ENCODE results near the gene ERC2.

ERC2 gene

GRCh38 chr3:55569033-55569599, 899.2 kb downstream of the ERC2 start:
- DNase-seq (ENCODE audit: low spot score) (no peak), ATAC-seq (ENCODE audit: low read depth) (no peak)
- Histone ChIP-seq H3K9me3 (ENCODE audit: severe bottlenecking) (no peaks in the 10 kb centered on the region), H3K36me3 (ENCODE audit: low read depth) (no peaks in the 10 kb centered on the region), H3K4me3 (ENCODE audit: severe bottlenecking) (no peak overlapping the region), H3K27ac (ENCODE audit: poor library complexity, severe bottlenecking) (no peak overlapping the region), H3K4me1 (ENCODE audit: insufficient read depth, poor library complexity, severe bottlenecking) (no peaks in the 10 kb centered on the region), H3K27me3 (ENCODE audit: insufficient read depth, poor library complexity, severe bottlenecking) (no peaks in the 10 kb centered on the region)
- no peak for TF ChIP-seq CTCF (IDR thresholded peaks at IDR 0.05; ENCODE audit: poor library complexity, severe bottlenecking)

- DNase-seq (ENCODE audit: low spot score) = no peak
- TF ChIP-seq CTCF (IDR thresholded peaks at IDR 0.05; ENCODE audit: poor library complexity, severe bottlenecking) = no peak
- H3K27me3 ChIP-seq (ENCODE audit: insufficient read depth, poor library complexity, severe bottlenecking) = no peaks in the 10 kb centered on the region
- H3K27ac ChIP-seq (ENCODE audit: poor library complexity, severe bottlenecking) = no peak overlapping the region
- H3K4me3 ChIP-seq (ENCODE audit: severe bottlenecking) = no peak overlapping the region
- H3K36me3 ChIP-seq (ENCODE audit: low read depth) = no peaks in the 10 kb centered on the region
- peaks cover 2% of the 10 kb centered on the region for H3K4me1 ChIP-seq (ENCODE audit: insufficient read depth, poor library complexity, severe bottlenecking)
- no peaks in the 10 kb centered on the region for H3K9me3 ChIP-seq (ENCODE audit: severe bottlenecking)
- ATAC-seq (ENCODE audit: low read depth) = no peak
Observed at GRCh38 chr3:55567615-55568014, 900.7 kb downstream of the ERC2 start.

GRCh38 chr3:55567121-55567520, 901.1 kb downstream of the ERC2 start:
- peaks cover 2% of the 10 kb centered on the region for H3K4me1 ChIP-seq (ENCODE audit: insufficient read depth, poor library complexity, severe bottlenecking)
- H3K4me3 ChIP-seq (ENCODE audit: severe bottlenecking) = no peak overlapping the region
- no peaks in the 10 kb centered on the region for H3K36me3 ChIP-seq (ENCODE audit: low read depth)
- H3K27me3 ChIP-seq (ENCODE audit: insufficient read depth, poor library complexity, severe bottlenecking) = no peaks in the 10 kb centered on the region
- DNase-seq (ENCODE audit: low spot score) = no peak
- no peak for ATAC-seq (ENCODE audit: low read depth)
- no peak for TF ChIP-seq CTCF (IDR thresholded peaks at IDR 0.05; ENCODE audit: poor library complexity, severe bottlenecking)
- no peak overlapping the region for H3K27ac ChIP-seq (ENCODE audit: poor library complexity, severe bottlenecking)
- H3K9me3 ChIP-seq (ENCODE audit: severe bottlenecking) = no peaks in the 10 kb centered on the region

- ATAC-seq (ENCODE audit: low read depth) = no peak
- no peak for TF ChIP-seq CTCF (IDR thresholded peaks at IDR 0.05; ENCODE audit: poor library complexity, severe bottlenecking)
- no peaks in the 10 kb centered on the region for H3K9me3 ChIP-seq (ENCODE audit: severe bottlenecking)
Observed at GRCh38 chr3:55565521-55565920, 902.7 kb downstream of the ERC2 start.

GRCh38 chr3:55564726-55565125, 903.5 kb downstream of the ERC2 start:
- no peak overlapping the region for H3K27ac ChIP-seq (ENCODE audit: poor library complexity, severe bottlenecking)
- H3K27me3 ChIP-seq (ENCODE audit: insufficient read depth, poor library complexity, severe bottlenecking) = no peaks in the 10 kb centered on the region
- DNase-seq (ENCODE audit: low spot score) = no peak
- H3K9me3 ChIP-seq (ENCODE audit: severe bottlenecking) = no peaks in the 10 kb centered on the region
- TF ChIP-seq CTCF (IDR thresholded peaks at IDR 0.05; ENCODE audit: poor library complexity, severe bottlenecking) = no peak
- no peaks in the 10 kb centered on the region for H3K36me3 ChIP-seq (ENCODE audit: low read depth)
- H3K4me3 ChIP-seq (ENCODE audit: severe bottlenecking) = no peak overlapping the region
- ATAC-seq (ENCODE audit: low read depth) = no peak
- peaks cover 2% of the 10 kb centered on the region for H3K4me1 ChIP-seq (ENCODE audit: insufficient read depth, poor library complexity, severe bottlenecking)

More at GRCh38 chr3:55565521-55565920, 902.7 kb downstream of the ERC2 start:
- Histone ChIP-seq H3K27me3 (ENCODE audit: insufficient read depth, poor library complexity, severe bottlenecking) (no peaks in the 10 kb centered on the region), H3K27ac (ENCODE audit: poor library complexity, severe bottlenecking) (no peak overlapping the region), H3K4me1 (ENCODE audit: insufficient read depth, poor library complexity, severe bottlenecking) (peaks cover 2% of the 10 kb centered on the region), H3K36me3 (ENCODE audit: low read depth) (no peaks in the 10 kb centered on the region), H3K4me3 (ENCODE audit: severe bottlenecking) (no peak overlapping the region)
- no peak for DNase-seq (ENCODE audit: low spot score)

All from RWPE2 (cell line).